Mesendoderm (in vitro differentiated cells): Measurements from ENCODE around the gene EFNB2. TPM values are rescaled to one million over a fixed set of nuclear protein-coding genes. Genes with fewer than 3 reads are reported as not detected.

Experiments used
- DNase-seq: peaks from one replicate; pipeline ENCODE4 v3.0.0; 2013
- H2AK5ac ChIP-seq: 2 replicates; pipeline ENCODE4 v1.6.1; 2013; ENCODE audit warnings: low read length, inconsistent platforms
- H2BK120ac ChIP-seq: 2 replicates; pipeline ENCODE4 v1.6.1; 2013; ENCODE audit warnings: low read depth, mild to moderate bottlenecking, low read length, moderate library complexity, mixed read lengths
- H2BK15ac ChIP-seq: replicated peaks from 2 replicates; pipeline ENCODE4 v1.6.1; 2013; ENCODE audit warnings: low read depth, mild to moderate bottlenecking, moderate library complexity
- H2BK5ac ChIP-seq: 2 replicates; pipeline ENCODE4 v1.6.1; 2013; ENCODE audit warnings: low read length, inconsistent platforms
- H3K18ac ChIP-seq: 2 replicates; pipeline ENCODE4 v1.6.1; 2013; ENCODE audit warnings: mild to moderate bottlenecking, low read length, mixed read lengths
- H3K23ac ChIP-seq: one replicate; pipeline ENCODE4 v1.6.1; 2013; ENCODE audit warnings: low read length
- H3K27ac ChIP-seq: 2 replicates; pipeline ENCODE4 v1.5.1; 2013; ENCODE audit warnings: low read depth, mild to moderate bottlenecking, inconsistent platforms, low read length, moderate library complexity
- H3K27me3 ChIP-seq: 2 replicates; pipeline ENCODE4 v1.6.1; 2013; ENCODE audit warnings: low read length, control low read depth, mild to moderate bottlenecking, inconsistent platforms; ENCODE audit not compliant: insufficient read depth, poor library complexity
- H3K36me3 ChIP-seq: 2 replicates; pipeline ENCODE4 v1.6.1; 2013; ENCODE audit warnings: low read length, inconsistent platforms; ENCODE audit not compliant: control insufficient read depth, insufficient read depth
- H3K4ac ChIP-seq: one replicate; pipeline ENCODE4 v1.6.1; 2013; ENCODE audit warnings: low read depth, mild to moderate bottlenecking, low read length, moderate library complexity
- H3K4me1 ChIP-seq: 2 replicates; pipeline ENCODE4 v1.6.1; 2013; ENCODE audit warnings: low read depth, low read length, inconsistent platforms; ENCODE audit not compliant: control insufficient read depth
- H3K4me2 ChIP-seq: 2 replicates; pipeline ENCODE4 v1.6.1; 2013; ENCODE audit warnings: low read length
- H3K4me3 ChIP-seq: 2 replicates; pipeline ENCODE4 v1.5.1; 2013; ENCODE audit warnings: mild to moderate bottlenecking, low read length
- H3K56ac ChIP-seq: one replicate; pipeline ENCODE4 v1.6.1; 2013; ENCODE audit warnings: low read length
- H3K79me1 ChIP-seq: 2 replicates; pipeline ENCODE4 v1.6.1; 2013; ENCODE audit warnings: low read length, inconsistent platforms
- H3K79me2 ChIP-seq: 2 replicates; pipeline ENCODE4 v1.6.1; 2013; ENCODE audit warnings: mild to moderate bottlenecking, low read length; ENCODE audit not compliant: control insufficient read depth, insufficient read depth
- H3K9ac ChIP-seq: 2 replicates; pipeline ENCODE4 v1.6.1; 2013; ENCODE audit warnings: low read length, inconsistent platforms
- H4K5ac ChIP-seq: one replicate; pipeline ENCODE4 v1.6.1; 2013; ENCODE audit warnings: low read length
- H4K8ac ChIP-seq: one replicate; pipeline ENCODE4 v1.6.1; 2013; ENCODE audit warnings: low read depth, mild to moderate bottlenecking, control low read depth, low read length, moderate library complexity
- whole genome bisulfite sequencing: extraction: QIAGEN DNeasy Blood & Tissue Kit; methylation state at CpG from one replicate; pipeline ENCODE4 v1.1.7; 2013; ENCODE audit warnings: low lambda C conversion rate, missing lambda C conversion rate; ENCODE audit not compliant: insufficient coverage; ENCODE audit errors: extremely low coverage; 5-methylcytosine and 5-hydroxymethylcytosine counted together
- polyA plus RNA-seq, 2 experiments: library from polyadenylated mRNA; stranded (reverse); fragments of 200-250 nt; gene quantifications; one replicate each; pipeline ENCODE4 v1.2.3, GENCODE V29; 2013

The EFNB2 gene, protein sequence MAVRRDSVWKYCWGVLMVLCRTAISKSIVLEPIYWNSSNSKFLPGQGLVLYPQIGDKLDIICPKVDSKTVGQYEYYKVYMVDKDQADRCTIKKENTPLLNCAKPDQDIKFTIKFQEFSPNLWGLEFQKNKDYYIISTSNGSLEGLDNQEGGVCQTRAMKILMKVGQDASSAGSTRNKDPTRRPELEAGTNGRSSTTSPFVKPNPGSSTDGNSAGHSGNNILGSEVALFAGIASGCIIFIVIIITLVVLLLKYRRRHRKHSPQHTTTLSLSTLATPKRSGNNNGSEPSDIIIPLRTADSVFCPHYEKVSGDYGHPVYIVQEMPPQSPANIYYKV
- polyA plus RNA-seq (2013, experiment 1 of 2), result 29.5 TPM
- polyA plus RNA-seq (2013, experiment 2 of 2), result 30.1 TPM

GRCh38 chr13:106535552-106536243 is at the start of gene EFNB2:
TSS of gene EFNB2 (minus strand) at chr13:106535662. CDS start at chr13:106534964, 698 bp downstream.
- no peak within 1 kb of the TSS for H2BK15ac ChIP-seq
- WGBS, result no CpG with 5 or more reads among the region's 102 CpGs
- H2AK5ac ChIP-seq, result no peak within 1 kb of the TSS
- H3K79me1 ChIP-seq, result no peaks in the 10 kb centered on the region
- H4K5ac ChIP-seq, result no peak within 1 kb of the TSS
- H3K27me3 ChIP-seq, result no peaks in the 10 kb centered on the region
- H3K36me3 ChIP-seq, result no peaks in the 10 kb centered on the region
- peaks cover 22% of the 10 kb centered on the region for H3K79me2 ChIP-seq
- H3K27ac ChIP-seq, result no peak within 1 kb of the TSS
- peak within 1 kb of the TSS; percentile 64 for H3K4me2 ChIP-seq
- no peak within 1 kb of the TSS for H3K23ac ChIP-seq
- peak within 1 kb of the TSS; percentile 69 for H3K18ac ChIP-seq
- H3K9ac ChIP-seq, result peak within 1 kb of the TSS; percentile 79
- no peak within 1 kb of the TSS for H4K8ac ChIP-seq
- H3K4me3 ChIP-seq, result peak within 1 kb of the TSS; percentile 69
- peak; percentile 97 for DNase-seq
- peak within 1 kb of the TSS; percentile 92 for H3K56ac ChIP-seq
- no peak within 1 kb of the TSS for H2BK5ac ChIP-seq
- no peak within 1 kb of the TSS for H2BK120ac ChIP-seq
- peaks cover 8% of the 10 kb centered on the region for H3K4me1 ChIP-seq
- no peak within 1 kb of the TSS for H3K4ac ChIP-seq

GRCh38 chr13:106581225-106581624 is 45.8 kb upstream of the EFNB2 start:
- H3K4me1 ChIP-seq, result no peaks in the 10 kb centered on the region
- H3K27ac ChIP-seq, result no peak overlapping the region
- WGBS, result no CpG with 5 or more reads among the region's 4 CpGs
- no peak overlapping the region for H3K18ac ChIP-seq
- H4K5ac ChIP-seq, result no peak overlapping the region
- H3K79me2 ChIP-seq, result no peaks in the 10 kb centered on the region
- H3K79me1 ChIP-seq, result no peaks in the 10 kb centered on the region
- H3K27me3 ChIP-seq, result no peaks in the 10 kb centered on the region
- no peak overlapping the region for H2BK120ac ChIP-seq
- no peak overlapping the region for H2BK5ac ChIP-seq
- no peak overlapping the region for H4K8ac ChIP-seq
- H2AK5ac ChIP-seq, result no peak overlapping the region
- no peak overlapping the region for H3K9ac ChIP-seq
- no peak overlapping the region for H3K4me3 ChIP-seq
- H3K36me3 ChIP-seq, result no peaks in the 10 kb centered on the region
- DNase-seq, result peak; percentile 35
- no peak overlapping the region for H3K4me2 ChIP-seq
- H2BK15ac ChIP-seq, result no peak overlapping the region
- H3K4ac ChIP-seq, result no peak overlapping the region
- H3K56ac ChIP-seq, result no peak overlapping the region
- no peak overlapping the region for H3K23ac ChIP-seq

GRCh38 chr13:106575896-106576295 is 40.4 kb upstream of the EFNB2 start:
- Histone ChIP-seq H3K4ac (no peak overlapping the region), H3K23ac (no peak overlapping the region), H3K4me1 (no peaks in the 10 kb centered on the region), H2AK5ac (no peak overlapping the region), H3K9ac (no peak overlapping the region), H3K27ac (no peak overlapping the region), H3K36me3 (no peaks in the 10 kb centered on the region), H4K5ac (no peak overlapping the region), H3K56ac (no peak overlapping the region), H3K79me2 (no peaks in the 10 kb centered on the region), H2BK120ac (no peak overlapping the region), H2BK15ac (no peak overlapping the region), H3K18ac (no peak overlapping the region), H3K79me1 (no peaks in the 10 kb centered on the region), H3K4me2 (no peak overlapping the region), H4K8ac (no peak overlapping the region), H3K4me3 (no peak overlapping the region), H2BK5ac (no peak overlapping the region), H3K27me3 (no peaks in the 10 kb centered on the region)
- no peak for DNase-seq

GRCh38 chr13:106573868-106574267 is 38.4 kb upstream of the EFNB2 start:
- H3K36me3 ChIP-seq, result no peaks in the 10 kb centered on the region
- no peaks in the 10 kb centered on the region for H3K79me2 ChIP-seq
- H3K56ac ChIP-seq, result no peak overlapping the region
- no peaks in the 10 kb centered on the region for H3K27me3 ChIP-seq
- no peak overlapping the region for H3K4me3 ChIP-seq
- H4K8ac ChIP-seq, result no peak overlapping the region
- H3K23ac ChIP-seq, result no peak overlapping the region
- no peak overlapping the region for H3K9ac ChIP-seq
- no peak overlapping the region for H3K4ac ChIP-seq
- no peak overlapping the region for H4K5ac ChIP-seq
- H2BK120ac ChIP-seq, result no peak overlapping the region
- H3K79me1 ChIP-seq, result no peaks in the 10 kb centered on the region
- no peak overlapping the region for H3K4me2 ChIP-seq
- no peak for DNase-seq
- no peak overlapping the region for H2AK5ac ChIP-seq
- no peak overlapping the region for H3K18ac ChIP-seq
- no peak overlapping the region for H2BK15ac ChIP-seq
- H2BK5ac ChIP-seq, result no peak overlapping the region
- H3K27ac ChIP-seq, result no peak overlapping the region
- H3K4me1 ChIP-seq, result peaks cover 2% of the 10 kb centered on the region
- WGBS, result no CpG with 5 or more reads among the region's 3 CpGs

DNA sequence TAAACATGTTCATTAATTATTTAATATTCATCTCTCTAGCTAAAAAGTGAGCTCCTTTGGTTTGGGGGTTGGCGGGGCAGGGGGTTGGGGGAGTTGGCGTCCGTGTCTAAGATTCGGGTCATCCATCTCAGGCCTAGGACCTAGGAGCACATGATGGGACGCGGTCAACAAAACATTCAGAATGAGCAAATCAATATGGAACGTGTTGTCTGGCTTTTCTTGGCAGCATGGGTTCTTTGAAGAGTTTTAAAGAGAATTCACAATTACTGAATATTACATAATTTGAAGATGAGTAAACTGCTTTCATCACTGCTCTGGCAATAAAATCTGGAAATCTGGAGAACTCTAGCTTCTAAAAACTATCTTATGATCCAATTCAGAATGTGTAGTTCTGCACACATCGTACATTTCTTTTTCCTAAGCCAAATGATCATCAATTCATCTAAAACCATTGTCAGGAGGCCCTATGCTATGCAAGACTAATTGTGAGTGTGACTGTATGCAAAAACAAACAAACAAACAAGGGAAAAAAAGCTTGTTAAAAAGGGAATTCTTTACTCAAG is 37.9 kb upstream of the EFNB2 start:
- DNase-seq, result no peak
- no peak overlapping the region for H3K9ac ChIP-seq
- H3K4me2 ChIP-seq, result no peak overlapping the region
- H3K79me2 ChIP-seq, result no peaks in the 10 kb centered on the region
- H3K4ac ChIP-seq, result no peak overlapping the region
- no peak overlapping the region for H4K8ac ChIP-seq
- H3K4me3 ChIP-seq, result no peak overlapping the region
- H2BK15ac ChIP-seq, result no peak overlapping the region
- H3K36me3 ChIP-seq, result no peaks in the 10 kb centered on the region
- no peak overlapping the region for H2BK120ac ChIP-seq
- WGBS, result no CpG with 5 or more reads among the region's 8 CpGs
- no peak overlapping the region for H3K56ac ChIP-seq
- H2BK5ac ChIP-seq, result no peak overlapping the region
- H3K23ac ChIP-seq, result no peak overlapping the region
- H4K5ac ChIP-seq, result no peak overlapping the region
- no peak overlapping the region for H3K18ac ChIP-seq
- H3K27ac ChIP-seq, result no peak overlapping the region
- peaks cover 5% of the 10 kb centered on the region for H3K4me1 ChIP-seq
- H3K27me3 ChIP-seq, result no peaks in the 10 kb centered on the region
- no peaks in the 10 kb centered on the region for H3K79me1 ChIP-seq
- no peak overlapping the region for H2AK5ac ChIP-seq
